Islet of Langerhans (tissue), 1 donor: ENCODE results near the gene PLSCR5.

ENCODE experiments used
- FAIRE-seq: peaks from one replicate; lab custom pipeline; 2011; peaks lifted over from hg19 to GRCh38; lab: Jason Lieb, UNC

Gene PLSCR5, protein sequence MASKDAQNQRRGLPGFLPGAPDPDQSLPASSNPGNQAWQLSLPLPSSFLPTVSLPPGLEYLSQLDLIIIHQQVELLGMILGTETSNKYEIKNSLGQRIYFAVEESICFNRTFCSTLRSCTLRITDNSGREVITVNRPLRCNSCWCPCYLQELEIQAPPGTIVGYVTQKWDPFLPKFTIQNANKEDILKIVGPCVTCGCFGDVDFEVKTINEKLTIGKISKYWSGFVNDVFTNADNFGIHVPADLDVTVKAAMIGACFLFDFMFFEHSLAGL

DNA sequence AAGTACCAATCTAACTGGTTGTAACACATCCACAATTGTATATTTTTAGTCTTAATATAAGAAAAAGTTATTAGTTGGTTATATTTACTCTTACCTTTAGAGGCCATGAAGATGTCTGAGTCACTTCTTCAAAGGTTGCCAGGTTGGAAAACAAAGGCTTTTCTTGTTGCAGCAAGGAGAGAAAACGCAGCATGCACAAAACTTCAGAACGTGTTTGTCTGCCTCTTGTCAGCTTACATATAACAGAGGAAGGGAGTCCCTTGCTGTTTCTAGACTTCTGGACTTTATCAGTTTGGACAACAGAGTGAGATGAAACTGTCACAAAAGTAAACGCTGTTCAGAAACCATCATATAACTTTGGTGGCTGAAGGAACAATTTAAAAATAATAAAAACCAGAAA lies at the start of gene PLSCR5:
PLSCR5 (minus strand) TSS at position 241 of the 400 bp plus-strand sequence; CDS start at position 107, 134 bp downstream.
- FAIRE-seq, result no peak

DNA sequence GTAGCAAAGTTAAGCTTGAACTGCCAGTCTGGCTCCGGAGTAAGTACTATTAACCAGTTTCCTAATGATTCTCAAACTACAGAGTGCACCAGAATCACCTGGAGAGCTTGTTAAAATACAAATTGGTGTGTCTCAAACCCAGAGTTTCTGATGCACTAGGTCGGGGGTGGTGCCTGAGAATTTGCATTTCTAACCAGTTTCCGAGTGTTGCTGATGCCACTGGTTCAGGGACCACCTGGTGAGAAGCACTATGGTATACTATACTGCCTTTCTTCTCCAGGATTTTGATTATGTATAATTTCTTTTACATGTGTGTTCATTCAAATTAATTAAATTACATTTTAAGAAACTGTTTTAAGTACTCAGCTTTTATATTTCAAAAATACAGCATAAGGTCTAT lies 48.8 kb upstream of the PLSCR5 start:
- FAIRE-seq, result no peak

DNA sequence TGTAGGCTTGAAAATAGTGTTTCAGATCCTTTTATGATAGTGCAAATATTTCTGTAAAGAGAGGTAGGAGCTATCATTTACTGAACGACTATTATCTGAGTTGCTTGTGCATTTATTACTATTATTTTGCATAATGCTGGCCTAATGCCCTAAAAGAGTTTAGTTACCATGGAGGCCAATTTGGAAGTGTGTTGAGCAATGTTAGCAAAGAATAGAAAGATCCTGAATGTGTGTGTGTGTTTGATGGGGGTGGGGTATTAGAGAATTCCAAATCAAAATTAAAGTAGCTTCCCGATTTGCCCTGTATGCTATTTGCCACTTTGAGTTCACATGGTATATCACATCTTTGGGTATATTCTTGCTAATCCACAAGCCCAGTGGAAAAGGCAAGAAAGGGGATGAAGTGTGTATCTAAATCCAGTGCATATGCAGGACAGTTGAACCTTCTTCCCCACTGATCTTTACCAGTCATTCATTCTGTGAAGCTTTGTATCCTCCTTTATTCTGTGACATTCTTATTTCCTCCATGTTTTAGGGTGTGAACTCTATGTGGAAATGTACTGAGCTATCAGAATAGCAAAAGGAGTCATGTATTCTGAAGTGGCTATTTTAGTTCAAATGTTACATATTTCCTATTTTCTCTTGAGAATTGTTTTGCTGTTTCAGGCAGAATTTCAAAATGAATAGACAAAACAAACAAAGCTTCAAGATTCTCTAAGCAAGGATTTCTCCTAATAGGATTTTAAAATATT lies 45.7 kb upstream of the PLSCR5 start:
- FAIRE-seq, result no peak

DNA sequence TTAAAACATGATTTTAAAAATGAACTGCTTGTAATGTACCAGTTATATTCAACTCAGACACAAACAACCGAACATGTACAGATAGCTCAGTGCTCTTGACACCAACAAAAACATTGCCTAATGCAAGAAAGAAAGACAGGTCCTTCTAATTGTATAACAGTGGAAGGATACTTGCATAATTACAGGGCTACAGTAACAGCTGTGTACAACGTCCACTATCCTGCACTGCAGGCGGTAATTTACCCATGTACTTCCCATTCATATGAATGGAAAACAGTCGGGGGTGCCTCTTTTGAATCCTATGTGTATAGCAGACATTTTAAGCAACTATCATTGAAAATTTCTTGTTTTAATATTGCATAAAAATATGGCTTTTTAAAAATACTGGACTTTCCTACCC lies 41.1 kb upstream of the PLSCR5 start:
- no peak for FAIRE-seq

DNA sequence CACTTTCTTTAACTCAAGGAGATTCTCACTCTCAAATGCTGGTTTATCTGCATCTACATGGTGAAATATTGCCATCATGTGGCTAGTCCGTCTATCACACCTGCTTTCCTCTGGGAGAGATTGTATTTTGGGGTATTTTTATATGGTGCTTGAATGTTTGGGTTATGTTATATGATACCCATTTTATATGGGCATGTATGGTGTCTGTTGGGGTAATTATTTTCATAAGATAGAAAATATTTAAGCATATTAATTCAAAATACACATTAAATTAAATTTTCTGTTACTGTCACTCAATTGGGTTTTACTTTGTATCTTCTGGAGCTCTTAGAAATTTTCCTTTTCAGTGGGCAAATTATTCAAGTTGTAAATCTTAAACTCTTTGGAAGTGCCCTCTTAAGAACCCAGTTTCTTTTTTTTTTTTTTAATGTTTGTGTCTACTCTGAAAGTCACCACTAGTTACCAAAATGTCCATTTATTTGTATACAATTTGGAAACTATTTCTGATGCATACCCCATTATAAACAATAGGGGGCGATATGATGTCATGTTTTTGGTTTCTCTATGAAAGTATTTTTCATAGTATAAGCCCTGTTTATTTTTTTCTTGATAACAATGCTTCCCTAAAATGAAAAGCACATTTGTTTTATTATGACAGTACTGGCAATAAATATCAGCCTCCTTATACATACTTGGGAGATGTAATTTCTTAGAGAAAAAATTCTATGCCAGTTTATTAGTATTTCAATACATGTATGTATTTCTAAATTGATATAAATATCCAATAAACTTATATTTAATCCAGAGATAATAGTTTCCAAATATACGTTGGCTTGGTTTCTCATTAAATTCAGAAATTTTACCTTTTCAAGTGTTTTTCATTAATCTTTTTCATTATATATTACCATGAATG lies 36.1 kb upstream of the PLSCR5 start:
- FAIRE-seq, result peak; percentile 90

DNA sequence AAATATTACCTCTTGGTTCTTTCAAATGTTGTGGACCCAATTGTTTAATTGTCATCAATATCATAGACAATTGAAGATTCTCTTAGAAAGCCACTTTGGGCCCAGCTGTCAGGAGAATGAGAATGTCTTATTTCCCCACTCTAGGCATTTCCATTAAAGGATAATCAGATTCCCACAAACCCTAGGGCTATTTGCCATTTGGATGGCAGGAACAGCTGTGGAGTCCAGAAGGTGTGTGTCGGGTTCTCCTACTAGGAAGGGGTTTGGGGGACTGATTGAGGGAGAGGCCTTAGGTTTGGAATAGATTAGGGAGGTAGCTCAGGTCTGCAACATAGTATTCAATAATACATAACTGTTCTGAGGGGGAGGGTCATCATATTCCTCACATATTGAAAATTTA lies 35.2 kb upstream of the PLSCR5 start:
- no peak for FAIRE-seq

DNA sequence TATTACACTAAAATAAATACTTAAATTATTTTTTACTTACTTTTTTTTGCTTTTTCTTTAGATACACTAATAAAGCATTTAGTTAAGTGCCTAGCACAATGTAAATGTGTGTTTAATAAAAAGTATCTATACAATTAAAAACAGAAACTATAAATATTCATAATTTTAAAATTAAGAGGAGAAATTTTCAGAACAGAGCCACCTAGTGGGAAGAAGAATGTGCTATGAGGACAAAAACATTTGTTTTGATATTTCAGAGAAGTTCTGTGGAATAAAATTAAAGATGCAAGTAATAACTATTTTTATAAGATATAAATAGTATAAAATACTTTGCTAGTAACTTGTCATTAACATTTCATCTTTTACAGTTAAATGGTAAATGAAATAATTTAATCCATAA lies 33.6 kb upstream of the PLSCR5 start:
- peak; percentile 85 for FAIRE-seq

DNA sequence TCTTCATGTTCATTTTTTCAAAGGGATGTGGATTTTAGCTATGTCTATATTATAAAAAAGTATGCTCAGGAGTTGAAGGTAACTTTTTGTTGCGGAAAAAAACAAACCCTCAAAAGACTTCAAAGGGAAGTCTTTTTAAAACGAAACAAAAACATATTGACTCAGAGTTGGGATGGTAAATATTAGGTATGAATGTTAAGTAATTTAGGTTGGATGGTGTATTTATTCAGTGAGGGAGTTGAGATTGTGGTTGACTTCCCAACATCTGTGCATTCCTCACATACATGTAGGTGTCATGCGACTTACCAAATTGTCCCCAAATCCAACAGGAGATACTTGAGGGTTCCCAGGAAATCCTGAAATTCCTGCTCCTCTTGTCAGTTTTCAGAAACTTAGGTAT lies 32.7 kb upstream of the PLSCR5 start:
- FAIRE-seq, result no peak

DNA sequence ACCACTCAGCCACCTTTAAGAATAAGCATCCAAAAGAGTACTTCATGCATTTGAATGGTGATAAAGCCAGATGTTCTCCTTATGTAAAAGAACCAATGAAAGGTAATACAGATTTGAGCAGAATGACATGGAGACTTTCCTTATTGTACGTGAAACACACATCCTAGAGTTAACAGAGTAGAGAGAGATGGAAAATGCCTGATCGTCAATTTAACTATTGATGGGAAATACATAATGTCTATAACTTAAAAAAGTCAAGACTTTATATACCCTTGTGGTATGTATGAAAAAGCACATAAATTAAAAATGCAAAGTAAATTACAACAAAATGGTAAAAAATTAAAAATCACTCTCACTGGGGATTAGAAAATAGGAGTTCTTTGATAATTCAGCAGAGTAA lies 31.7 kb upstream of the PLSCR5 start:
- no peak for FAIRE-seq

DNA sequence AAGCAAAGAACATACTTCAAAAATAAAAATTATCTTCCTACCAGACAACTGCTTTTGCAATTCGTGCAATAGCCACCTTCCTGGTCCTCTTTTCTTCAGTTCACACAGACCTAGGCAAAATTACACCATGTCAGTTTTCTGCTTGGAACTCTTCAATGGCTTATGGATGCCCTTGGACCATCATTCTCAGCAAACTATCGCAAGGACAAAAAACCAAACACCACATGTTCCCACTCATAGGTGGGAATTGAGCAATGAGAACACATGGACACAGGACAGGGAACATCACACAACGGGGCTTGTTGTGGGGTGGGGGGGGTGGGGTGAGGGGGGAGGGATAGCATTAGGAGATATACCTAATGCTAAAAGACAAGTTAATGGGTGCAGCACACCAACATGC lies 29.2 kb upstream of the PLSCR5 start:
- FAIRE-seq, result no peak

DNA sequence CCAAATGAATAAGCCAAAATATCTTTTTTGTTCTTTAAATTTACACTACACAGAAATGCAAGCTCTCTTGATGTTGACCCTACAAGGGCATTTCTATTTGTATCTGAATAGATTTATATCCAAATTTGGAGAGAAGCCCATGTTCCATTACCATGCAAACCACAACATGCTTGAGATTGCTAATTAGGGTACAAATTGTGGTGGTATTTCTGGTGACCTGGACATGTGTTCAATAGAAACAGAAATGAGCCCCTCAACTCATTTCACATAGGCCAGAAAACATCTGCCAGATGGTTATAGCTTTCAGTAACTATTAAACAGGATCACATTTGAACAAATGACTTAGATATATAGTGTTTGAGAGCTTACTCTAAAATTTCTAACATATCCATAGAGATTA lies 23.5 kb upstream of the PLSCR5 start:
- FAIRE-seq, result no peak

DNA sequence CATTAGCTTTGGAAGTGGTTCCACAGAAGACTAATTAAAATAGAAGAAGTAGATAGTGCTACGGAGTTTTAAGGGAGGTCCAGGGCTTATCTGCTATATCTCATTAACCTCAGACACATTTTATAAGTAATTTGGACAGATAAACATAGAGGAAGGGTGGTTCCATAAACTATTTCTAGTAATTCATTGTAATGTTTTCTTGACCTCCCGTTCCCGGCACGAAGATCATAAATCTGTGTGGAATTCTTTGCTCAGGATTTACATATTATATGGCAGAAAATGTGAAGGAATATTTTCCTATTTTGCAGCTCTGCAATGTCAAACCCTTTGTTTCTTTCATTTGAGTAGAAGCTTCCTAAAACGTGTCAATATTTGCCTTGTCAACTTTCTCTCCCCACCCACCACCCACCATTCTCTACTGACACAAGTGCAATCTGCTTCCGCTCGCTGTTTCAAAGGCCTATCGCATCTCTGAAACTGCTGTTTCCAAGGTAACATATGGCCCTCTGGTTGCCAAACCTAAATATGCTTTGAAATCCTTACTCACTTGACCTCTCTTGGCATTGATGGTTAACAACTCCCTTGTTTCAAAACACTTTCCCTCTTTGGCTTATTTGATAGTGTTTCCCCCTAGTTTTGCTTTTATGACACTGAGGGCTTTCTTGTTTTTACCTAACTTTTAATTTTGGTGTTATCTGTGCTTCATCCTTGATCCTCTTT lies 21.4 kb upstream of the PLSCR5 start:
- no peak for FAIRE-seq

DNA sequence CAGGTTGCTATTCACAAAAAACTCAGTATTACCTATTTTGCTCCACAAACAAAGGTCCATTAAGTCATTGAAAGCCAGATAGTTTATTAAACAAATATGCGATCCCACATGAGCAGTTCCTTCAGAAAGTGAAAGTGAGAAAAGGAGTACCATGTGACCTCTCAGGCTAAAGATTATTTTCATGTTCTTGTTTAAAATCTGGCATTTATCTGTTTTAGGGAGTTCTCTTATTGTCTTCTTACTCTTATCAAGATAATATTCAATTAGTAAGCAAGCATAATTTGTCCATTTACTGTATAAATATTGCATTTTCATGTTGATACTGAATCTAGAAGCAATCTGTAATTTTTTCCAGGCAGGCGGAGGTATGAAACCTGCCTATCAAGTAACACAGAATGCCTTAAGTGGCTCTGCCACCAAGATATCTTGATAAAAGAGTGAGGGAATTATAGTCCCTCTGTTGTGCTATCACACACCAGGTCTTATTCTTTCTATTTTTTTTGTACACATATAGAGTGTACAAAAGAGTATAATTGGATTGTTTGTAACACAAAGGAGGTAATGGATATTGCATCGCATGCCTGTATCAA lies 20.1 kb upstream of the PLSCR5 start:
- FAIRE-seq, result peak; percentile 84

DNA sequence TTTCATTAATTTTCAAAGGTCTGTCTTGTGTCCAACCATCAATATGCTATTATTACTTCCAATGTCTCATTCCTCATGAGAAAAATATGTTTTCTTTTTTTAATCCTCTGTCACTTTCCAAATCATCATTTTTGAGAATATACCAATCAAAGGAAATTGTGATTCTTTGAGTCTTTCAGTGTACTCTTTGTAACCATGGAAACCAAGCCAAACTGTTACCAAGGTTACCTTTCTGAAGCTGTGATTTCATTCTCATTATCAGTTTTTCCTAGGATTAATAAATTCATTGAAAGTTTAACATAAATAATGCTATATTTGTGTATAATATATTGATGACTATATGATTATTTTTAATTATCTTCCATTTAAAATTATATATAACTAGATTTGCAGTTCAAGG lies 16.6 kb upstream of the PLSCR5 start:
- no peak for FAIRE-seq

DNA sequence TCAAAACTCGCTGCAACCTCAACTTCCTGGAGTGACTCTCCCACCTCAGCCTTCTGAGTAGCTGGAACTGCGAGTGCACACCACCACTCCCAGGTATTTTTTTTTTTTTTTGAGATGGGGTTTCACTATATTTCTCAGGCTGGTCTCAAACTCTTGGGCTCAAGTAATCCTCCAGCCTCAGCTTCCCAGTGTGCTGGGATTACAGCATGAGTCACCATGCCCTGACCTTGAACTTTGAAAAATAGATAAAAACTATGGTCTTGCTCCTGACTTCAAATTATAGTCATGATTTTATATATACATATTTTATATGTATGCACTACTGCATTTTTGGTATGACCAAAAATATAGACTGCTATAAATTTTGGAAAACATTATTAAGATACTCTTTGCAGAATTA lies 6.9 kb upstream of the PLSCR5 start:
- FAIRE-seq, result no peak

DNA sequence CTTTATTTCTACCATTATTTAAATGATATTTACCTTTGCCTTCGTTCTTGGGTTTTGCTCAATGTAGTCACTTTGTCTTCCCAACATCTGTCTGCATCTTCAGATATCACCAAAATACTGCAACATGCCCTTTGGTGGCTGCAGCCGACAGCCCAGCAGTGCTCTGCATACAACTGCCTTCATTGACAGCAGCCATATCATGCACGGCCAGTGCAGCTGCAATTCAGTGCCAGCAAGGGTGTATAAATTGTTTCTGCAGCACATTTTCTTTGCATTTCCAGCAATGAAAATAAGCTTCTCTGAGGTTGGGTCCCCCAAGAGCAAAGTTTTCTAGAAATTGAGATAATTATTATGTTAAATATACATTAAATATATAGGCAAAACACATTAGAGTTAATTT lies 6.0 kb upstream of the PLSCR5 start:
- FAIRE-seq, result no peak

DNA sequence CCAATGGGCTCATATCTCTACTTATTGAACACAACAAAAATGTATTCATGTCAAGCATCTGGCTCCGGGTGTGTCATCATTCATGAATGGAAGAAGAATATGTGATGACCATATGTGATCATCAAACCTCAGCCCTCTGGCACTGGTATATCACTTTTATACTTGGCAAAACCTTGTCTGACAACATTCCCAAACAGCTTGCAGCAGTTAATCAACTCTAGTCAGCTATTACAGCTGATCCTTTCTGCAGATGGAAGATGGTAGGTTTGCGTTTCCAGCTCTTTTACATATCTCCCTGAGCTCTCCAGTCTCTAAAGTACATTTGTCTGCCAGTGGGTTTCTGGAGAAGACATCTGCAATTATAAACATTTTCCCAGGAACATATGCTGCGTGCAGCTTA lies 6.6 kb downstream of the PLSCR5 start:
- FAIRE-seq, result no peak

DNA sequence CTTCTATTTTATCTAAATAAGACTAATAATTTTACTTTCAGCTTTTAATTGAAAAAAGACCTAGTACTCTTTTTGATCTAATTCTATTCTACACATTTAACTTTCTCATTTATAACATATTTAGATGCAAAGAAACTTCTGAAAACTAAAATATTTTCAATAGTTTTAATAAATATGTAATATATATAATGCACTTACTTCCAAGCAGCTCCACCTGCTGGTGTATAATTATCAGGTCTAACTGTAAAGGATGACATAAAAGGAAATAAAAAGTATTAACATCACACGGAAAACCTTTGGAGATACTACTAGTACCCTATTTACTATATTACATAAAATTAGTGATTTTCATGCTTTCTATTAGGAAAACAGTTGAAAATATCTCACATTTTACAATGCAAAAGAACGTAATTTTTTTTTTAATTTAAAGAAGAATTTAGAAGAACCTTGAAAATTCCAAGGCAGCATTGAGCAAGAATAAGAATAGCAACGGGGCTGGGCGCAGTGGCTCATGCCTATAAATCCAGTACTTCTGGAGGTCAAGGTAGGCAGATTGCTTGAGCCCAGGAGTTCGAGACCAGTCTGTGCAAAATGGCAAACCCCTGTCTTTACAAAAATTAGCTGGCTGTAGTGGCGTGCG lies 10.2 kb downstream of the PLSCR5 start:
- peak; percentile 30 for FAIRE-seq

DNA sequence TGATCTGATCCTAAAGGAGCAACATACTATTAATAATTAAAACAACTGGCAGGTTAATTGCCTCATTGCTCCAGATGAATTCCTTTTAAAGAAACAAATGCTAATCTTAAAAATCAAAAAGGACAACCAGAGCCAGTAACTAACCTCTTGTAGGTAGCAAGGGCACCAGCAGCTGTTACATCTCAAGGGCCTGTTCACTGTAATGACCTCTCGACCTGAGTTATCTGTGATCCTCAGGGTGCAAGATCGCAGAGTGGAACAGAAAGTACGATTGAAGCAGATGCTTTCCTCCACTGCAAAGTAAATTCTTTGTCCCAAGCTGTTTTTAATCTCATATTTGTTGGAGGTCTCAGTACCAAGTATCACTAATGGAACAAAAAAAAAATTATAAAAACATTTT lies 11.4 kb downstream of the PLSCR5 start:
- no peak for FAIRE-seq

DNA sequence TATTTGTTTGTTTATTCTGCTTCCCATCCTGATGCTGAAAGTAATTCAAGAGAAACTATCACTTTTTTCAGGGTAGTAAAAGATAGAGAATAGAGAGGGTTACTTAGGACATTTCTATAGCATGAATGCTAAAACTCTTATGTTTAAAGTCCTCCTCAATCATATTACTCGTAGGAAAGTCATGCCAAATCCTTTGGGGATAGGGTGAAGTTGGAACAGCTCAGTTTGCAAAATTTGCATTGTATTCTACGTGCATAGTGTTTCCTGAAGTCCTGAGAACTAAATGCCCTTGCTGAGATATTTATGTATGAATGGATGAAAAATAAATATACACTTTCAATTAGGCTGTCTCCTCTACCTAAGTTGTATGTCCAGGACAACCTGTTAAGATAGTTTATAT lies 14.6 kb downstream of the PLSCR5 start:
- FAIRE-seq, result no peak

DNA sequence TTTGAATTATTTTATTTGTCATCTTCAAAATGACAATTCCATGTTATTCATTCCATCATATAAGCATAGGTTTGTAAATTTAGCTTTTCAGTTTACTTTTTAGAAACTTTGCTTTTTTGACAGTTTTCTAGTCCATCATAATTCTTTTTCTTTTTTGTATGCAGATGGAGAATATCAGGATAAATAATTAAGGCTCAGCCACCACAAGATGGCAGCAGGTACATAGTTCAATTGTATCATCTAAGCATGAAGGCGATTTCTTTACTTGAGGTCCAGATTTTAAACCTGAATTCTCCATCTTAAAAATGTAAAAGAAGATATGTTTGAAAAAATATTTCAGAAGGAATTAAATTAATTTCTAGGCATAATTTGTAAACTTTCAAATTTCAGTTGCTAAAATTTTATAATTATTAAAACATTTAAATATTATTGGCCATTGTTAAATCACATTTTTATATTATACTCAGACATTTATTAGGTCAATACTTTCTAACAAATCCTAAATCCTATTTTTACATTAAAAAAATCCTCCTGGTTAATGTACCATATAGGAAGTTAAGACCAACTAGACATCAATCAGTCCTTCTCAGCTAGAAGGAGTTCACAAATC lies 15.1 kb downstream of the PLSCR5 start:
- peak; percentile 99 for FAIRE-seq
